GM12878 (cell line): ENCODE data around the gene RFC4. TPM values are rescaled to one million over a fixed set of nuclear protein-coding genes. Genes with fewer than 3 reads are reported as not detected.

Source experiments
- ATAC-seq: fragments of 200-7000 bp; cut with Tn5 transposase; 3 replicates; pipeline ENCODE4 v1.9.1; 2020; ENCODE audit warnings: mild to moderate bottlenecking, moderate library complexity
- BruUV-seq: library from RNA; stranded (reverse); fragments of 400-500 nt; replicated peaks from 2 replicates; lab custom pipeline; 2021; lab: Mats Ljungman, UMichigan
- CTCF ChIA-PET: fragments of 300-600 bp; sonication (Branson Sonifier 250); formaldehyde crosslinking; extraction: SDS; loops from one replicate; lab custom pipeline; 2021; ENCODE audit warnings: inconsistent platforms; lab: Yijun Ruan, JAX
- POLR2A ChIA-PET: fragments of 350-600 bp; formaldehyde crosslinking; extraction: SDS; loops from one replicate; lab custom pipeline; 2021; ENCODE audit warnings: inconsistent platforms; lab: Charles Lee
- RAD21 ChIA-PET: fragments of 300-600 bp; sonication (Branson Sonifier 250); formaldehyde crosslinking; loops from one replicate; lab custom pipeline; 2023; ENCODE audit warnings: antibody characterized with exemption; ENCODE audit not compliant: unreplicated experiment; lab: Charles Lee
- SMC1A ChIA-PET: fragments of 300-600 bp; sonication (Branson Sonifier 250); formaldehyde crosslinking; loops from one replicate; lab custom pipeline; 2023; ENCODE audit not compliant: unreplicated experiment, uncharacterized antibody; lab: Charles Lee
- DNase-seq: peaks from one replicate; pipeline ENCODE4 v3.0.0-alpha.2; 2011; ENCODE audit warnings: low read depth, low spot score
- FAIRE-seq: peaks from 3 replicates; lab custom pipeline; 2011; peaks lifted over from hg19 to GRCh38; lab: Jason Lieb, UNC
- H2AFZ ChIP-seq: 2 replicates; pipeline ENCODE4 v1.6.0; 2011; ENCODE audit warnings: low read depth, low read length, control low read depth; ENCODE audit not compliant: control insufficient read depth
- H3K27ac ChIP-seq: 2 replicates; pipeline ENCODE4 v1.5.1; 2011; ENCODE audit warnings: control low read depth; ENCODE audit not compliant: control insufficient read depth, insufficient read depth
- H3K27me3 ChIP-seq, 2 experiments: replicated peaks in 1 of 2; 2 replicates each; pipeline versions ENCODE4 v1.6.0 to v1.6.1; 2011; ENCODE audit warnings: low read length in 1 of 2; ENCODE audit not compliant: control insufficient read depth in 2 of 2, insufficient read depth in 2 of 2
- H3K36me3 ChIP-seq, 2 experiments: 2 replicates each; pipeline ENCODE4 v1.5.1; 2011; ENCODE audit warnings: low read length in 1 of 2; ENCODE audit not compliant: control insufficient read depth in 2 of 2, insufficient read depth in 2 of 2
- H3K4me1 ChIP-seq: 2 replicates; pipeline ENCODE4 v1.6.1; 2011; ENCODE audit warnings: mild to moderate bottlenecking, low read length, moderate library complexity, mixed read lengths; ENCODE audit not compliant: control insufficient read depth, insufficient read depth
- H3K4me2 ChIP-seq: 2 replicates; pipeline ENCODE4 v1.6.0; 2011; ENCODE audit warnings: control low read depth; ENCODE audit not compliant: control insufficient read depth, insufficient read depth
- H3K4me3 ChIP-seq: fragments of 200-600 bp; sonication (generic); 2 replicates; pipeline ENCODE4 v1.5.1; 2016
- H3K79me2 ChIP-seq: 2 replicates; pipeline ENCODE4 v1.6.0; 2011; ENCODE audit warnings: low read length; ENCODE audit not compliant: control insufficient read depth, insufficient read depth
- H3K9ac ChIP-seq: 2 replicates; pipeline ENCODE4 v1.8.0; 2011; ENCODE audit warnings: low read length, control low read depth, mixed read lengths; ENCODE audit not compliant: control insufficient read depth, insufficient read depth
- H3K9me3 ChIP-seq: replicated peaks from 3 replicates; pipeline ENCODE4 v1.5.1; 2011; ENCODE audit warnings: mild to moderate bottlenecking, low read length; ENCODE audit not compliant: control insufficient read depth, insufficient read depth
- H4K20me1 ChIP-seq: 2 replicates; pipeline ENCODE4 v1.6.0; 2011; ENCODE audit not compliant: control insufficient read depth, insufficient read depth
- CUX1 ChIP-seq: IDR thresholded peaks from 2 replicates; pipeline ENCODE4 v1.6.1; 2012; ENCODE audit warnings: improper control_type of control experiment, low read depth, low read length; ENCODE audit not compliant: insufficient replicate concordance
- EP300 ChIP-seq, 2 experiments: fragments of 150-350 bp in 1 of 2; IDR thresholded peaks; 2 replicates each; pipeline ENCODE4 v1.6.1; 2011 to 2012; ENCODE audit warnings: low read depth in 2 of 2, low read length in 2 of 2, borderline replicate concordance in 1 of 2, improper control_type of control experiment in 1 of 2, inconsistent platforms in 1 of 2; ENCODE audit not compliant: control insufficient read depth in 1 of 2
- HDAC2 ChIP-seq: fragments of 200-600 bp; sonication (generic); IDR thresholded peaks from 2 replicates; pipeline ENCODE4 v1.6.1; 2017
- HDGF ChIP-seq: fragments of 450-650 bp; IDR thresholded peaks from 2 replicates; pipeline ENCODE4 v1.6.1; 2016; ENCODE audit warnings: antibody characterized with exemption
- REST ChIP-seq: IDR thresholded peaks from 2 replicates; pipeline ENCODE4 v1.6.1; 2012; ENCODE audit warnings: mild to moderate bottlenecking, low read depth, low read length
- SMC3 ChIP-seq: IDR thresholded peaks from 2 replicates; pipeline ENCODE4 v1.6.1; 2011; ENCODE audit warnings: low read length, improper control_type of control experiment, borderline replicate concordance
- STAT1 ChIP-seq: fragments of 450-650 bp; conservative IDR thresholded peaks from 2 replicates; pipeline ENCODE4 v1.6.1; 2014; ENCODE audit warnings: antibody characterized with exemption, mild to moderate bottlenecking
- WGBS: methylation state at CpG from one replicate; pipeline ENCODE4 v1.1.6; 2016; ENCODE audit warnings: low lambda C conversion rate; ENCODE audit not compliant: insufficient replicate concordance, insufficient coverage; ENCODE audit errors: missing lambda C conversion rate; 5-methylcytosine and 5-hydroxymethylcytosine counted together
- in situ Hi-C: fragments of 300-500 bp; cut with MboI; formaldehyde crosslinking; loops from 9 replicates; pipeline ENCODE4 v1.14.3; 2018; ENCODE audit warnings: mixed read lengths
- intact Hi-C: fragments of 100-400 bp; cut with micrococcal nuclease; formaldehyde crosslinking; loops from one replicate; pipeline ENCODE4 v1.14.2; 2022; ENCODE audit not compliant: unreplicated experiment
- polyA plus RNA-seq, 11 experiments: library from polyadenylated mRNA; depleted of rRNA in 4 of 11; unstranded in 6 of 11; stranded (reverse) in 5 of 11; fragments of >200 nt; fragmentation: Nextera tagmentation in 4 of 11; fragmentation: Illumina TruSeq in 1 of 11; extraction: Ambion mirVana in 4 of 11; extraction: Trizol in 1 of 11; gene quantifications; 1 replicate in 1 of 11; 2 replicates in 10 of 11; pipeline versions ENCODE4 v1.2.1 to v1.2.3, GENCODE V29; 2011 to 2016; ENCODE audit warnings: inconsistent platforms in 2 of 11, missing spikeins in 2 of 11, low read depth in 1 of 11
- total RNA-seq, 4 experiments: library from RNA; depleted of rRNA in 3 of 4; stranded (reverse); fragments of >200 nt in 3 of 4; fragmentation: Illumina TruSeq in 1 of 4; extraction: Trizol in 1 of 4; gene quantifications; 2 replicates each; pipeline versions ENCODE4 v1.2.1 to v1.2.3, GENCODE V29; 2013 to 2021

RFC4 gene
- total and polyA plus RNA-seq, 10 of the 15 experiments (the other 5 are each of a cell fraction or from before 2014, with no cell fraction given), result 49.1 to 144 (median 112) TPM

GRCh38 chr3:186839874-186840641 lies 33.8 kb upstream of the RFC4 start:
- Histone ChIP-seq H3K36me3 (no peaks in the 10 kb centered on the region), H3K9ac (no peak overlapping the region), H3K4me1 (no peaks in the 10 kb centered on the region), H3K4me2 (no peak overlapping the region), H3K27ac (no peak overlapping the region), H3K27me3 (peaks cover 0 to 1% of the 10 kb centered on the region in 2 experiments; a peak in 1 of 4 replicates), H2AFZ (no peak overlapping the region), H4K20me1 (no peaks in the 10 kb centered on the region), H3K4me3 (no peak overlapping the region), H3K79me2 (no peaks in the 10 kb centered on the region), H3K9me3 (no peaks in the 10 kb centered on the region)
- intact Hi-C loops (no loop called here), in situ Hi-C loops (no loop called here)
- TF ChIP-seq STAT1 (no peak), EP300 (IDR thresholded peaks at IDR 0.05; ENCODE audit: borderline replicate concordance in 1 of 2, control insufficient read depth in 1 of 2, low read depth in 2 of 2, low read length in 2 of 2) (no peak)
- FAIRE-seq, result no peak
- CTCF ChIA-PET, result interaction anchor here (0.6 kb wide), 1 partner anchor 326 kb away, joined by 3 read pairs; no protein-coding TSS in a partner anchor
- no peak for DNase-seq
- RAD21 ChIA-PET, result interaction anchor here (1.6 kb wide), 1 partner anchor 9 kb away, joined by 4 read pairs; no protein-coding TSS in a partner anchor
- POLR2A ChIA-PET, result no interaction called here
- WGBS, result 65% methylated on average over 17 of the region's 17 CpGs
- BruUV-seq, result no TSS peak
- no peak for ATAC-seq
- SMC1A ChIA-PET, result no interaction called here

- Histone ChIP-seq H3K4me3 (no peak overlapping the region), H3K9me3 (no peaks in the 10 kb centered on the region), H3K79me2 (no peaks in the 10 kb centered on the region), H3K36me3 (no peaks in the 10 kb centered on the region), H3K4me1 (no peaks in the 10 kb centered on the region), H2AFZ (no peak overlapping the region), H3K27ac (no peak overlapping the region), H4K20me1 (no peaks in the 10 kb centered on the region), H3K9ac (no peak overlapping the region), H3K27me3 (peaks cover 6 to 16% of the 10 kb centered on the region in 2 experiments), H3K4me2 (no peak overlapping the region)
- ChIA-PET CTCF (no interaction called here), SMC1A (no interaction called here), POLR2A (no interaction called here), RAD21 (no interaction called here)
- DNase-seq (no peak), FAIRE-seq (no peak), ATAC-seq (no peak)
- WGBS, result 33% methylated on average over 1 of the region's 1 CpG
- no TSS peak for BruUV-seq
- intact Hi-C loops, result no loop called here
- in situ Hi-C loops, result no loop called here
- TF ChIP-seq HDAC2, result no peak
- TF ChIP-seq REST, result no peak
- TF ChIP-seq SMC3, result no peak
- no peak for TF ChIP-seq HDGF
- TF ChIP-seq CUX1, result no peak
These were observed 26.0 kb upstream of the RFC4 start for GRCh38 chr3:186832276-186832675.
